ENCODE data around the gene MAL.

GRCh38 chr2:95062242-95063085, 37.0 kb downstream of the MAL start:
- TF ChIP-seq CTCF (conservative IDR thresholded peaks at IDR 0.05; ENCODE audit: low read length) (no peak), EZH2phosphoT487 (IDR thresholded peaks at IDR 0.05; ENCODE audit: borderline replicate concordance) (no peak)
